ENCODE measurements around the gene ZMYND8.

- TF ChIP-seq, protein P1, sequence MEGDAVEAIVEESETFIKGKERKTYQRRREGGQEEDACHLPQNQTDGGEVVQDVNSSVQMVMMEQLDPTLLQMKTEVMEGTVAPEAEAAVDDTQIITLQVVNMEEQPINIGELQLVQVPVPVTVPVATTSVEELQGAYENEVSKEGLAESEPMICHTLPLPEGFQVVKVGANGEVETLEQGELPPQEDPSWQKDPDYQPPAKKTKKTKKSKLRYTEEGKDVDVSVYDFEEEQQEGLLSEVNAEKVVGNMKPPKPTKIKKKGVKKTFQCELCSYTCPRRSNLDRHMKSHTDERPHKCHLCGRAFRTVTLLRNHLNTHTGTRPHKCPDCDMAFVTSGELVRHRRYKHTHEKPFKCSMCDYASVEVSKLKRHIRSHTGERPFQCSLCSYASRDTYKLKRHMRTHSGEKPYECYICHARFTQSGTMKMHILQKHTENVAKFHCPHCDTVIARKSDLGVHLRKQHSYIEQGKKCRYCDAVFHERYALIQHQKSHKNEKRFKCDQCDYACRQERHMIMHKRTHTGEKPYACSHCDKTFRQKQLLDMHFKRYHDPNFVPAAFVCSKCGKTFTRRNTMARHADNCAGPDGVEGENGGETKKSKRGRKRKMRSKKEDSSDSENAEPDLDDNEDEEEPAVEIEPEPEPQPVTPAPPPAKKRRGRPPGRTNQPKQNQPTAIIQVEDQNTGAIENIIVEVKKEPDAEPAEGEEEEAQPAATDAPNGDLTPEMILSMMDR (IDR thresholded peaks at IDR 0.05): no peak
- TF ChIP-seq POLR2A (IDR thresholded peaks at IDR 0.05): no peak
These were observed 44.4 kb downstream of the ZMYND8 start for GRCh38 chr20:47311967-47312681.

All from Peyer's patch (tissue), 4 donors.